GM12878 (cell line): ENCODE results near the gene FIGNL2. TPM values are rescaled to one million over a fixed set of nuclear protein-coding genes. Genes with fewer than 3 reads are reported as not detected.

Source experiments
- ATAC-seq: fragments of 200-7000 bp; cut with Tn5 transposase; 3 replicates; pipeline ENCODE4 v1.9.1; 2020; ENCODE audit warnings: mild to moderate bottlenecking, moderate library complexity
- BruUV-seq: library from RNA; stranded (reverse); fragments of 400-500 nt; replicated peaks from 2 replicates; lab custom pipeline; 2021; lab: Mats Ljungman, UMichigan
- CTCF ChIA-PET: fragments of 300-600 bp; sonication (Branson Sonifier 250); formaldehyde crosslinking; extraction: SDS; loops from one replicate; lab custom pipeline; 2021; ENCODE audit warnings: inconsistent platforms; lab: Yijun Ruan, JAX
- POLR2A ChIA-PET: fragments of 350-600 bp; formaldehyde crosslinking; extraction: SDS; loops from one replicate; lab custom pipeline; 2021; ENCODE audit warnings: inconsistent platforms; lab: Charles Lee
- RAD21 ChIA-PET: fragments of 300-600 bp; sonication (Branson Sonifier 250); formaldehyde crosslinking; loops from one replicate; lab custom pipeline; 2023; ENCODE audit warnings: antibody characterized with exemption; ENCODE audit not compliant: unreplicated experiment; lab: Charles Lee
- SMC1A ChIA-PET: fragments of 300-600 bp; sonication (Branson Sonifier 250); formaldehyde crosslinking; loops from one replicate; lab custom pipeline; 2023; ENCODE audit not compliant: unreplicated experiment, uncharacterized antibody; lab: Charles Lee
- DNase-seq: peaks from one replicate; pipeline ENCODE4 v3.0.0-alpha.2; 2011; ENCODE audit warnings: low read depth, low spot score
- FAIRE-seq: peaks from 3 replicates; lab custom pipeline; 2011; peaks lifted over from hg19 to GRCh38; lab: Jason Lieb, UNC
- H2AFZ ChIP-seq: 2 replicates; pipeline ENCODE4 v1.6.0; 2011; ENCODE audit warnings: low read depth, low read length, control low read depth; ENCODE audit not compliant: control insufficient read depth
- H3K27ac ChIP-seq: 2 replicates; pipeline ENCODE4 v1.5.1; 2011; ENCODE audit warnings: control low read depth; ENCODE audit not compliant: control insufficient read depth, insufficient read depth
- H3K27me3 ChIP-seq, 2 experiments: replicated peaks in 1 of 2; 2 replicates each; pipeline versions ENCODE4 v1.6.0 to v1.6.1; 2011; ENCODE audit warnings: low read length in 1 of 2; ENCODE audit not compliant: control insufficient read depth in 2 of 2, insufficient read depth in 2 of 2
- H3K36me3 ChIP-seq, 2 experiments: 2 replicates each; pipeline ENCODE4 v1.5.1; 2011; ENCODE audit warnings: low read length in 1 of 2; ENCODE audit not compliant: control insufficient read depth in 2 of 2, insufficient read depth in 2 of 2
- H3K4me1 ChIP-seq: 2 replicates; pipeline ENCODE4 v1.6.1; 2011; ENCODE audit warnings: mild to moderate bottlenecking, low read length, moderate library complexity, mixed read lengths; ENCODE audit not compliant: control insufficient read depth, insufficient read depth
- H3K4me2 ChIP-seq: 2 replicates; pipeline ENCODE4 v1.6.0; 2011; ENCODE audit warnings: control low read depth; ENCODE audit not compliant: control insufficient read depth, insufficient read depth
- H3K4me3 ChIP-seq: fragments of 200-600 bp; sonication (generic); 2 replicates; pipeline ENCODE4 v1.5.1; 2016
- H3K79me2 ChIP-seq: 2 replicates; pipeline ENCODE4 v1.6.0; 2011; ENCODE audit warnings: low read length; ENCODE audit not compliant: control insufficient read depth, insufficient read depth
- H3K9ac ChIP-seq: 2 replicates; pipeline ENCODE4 v1.8.0; 2011; ENCODE audit warnings: low read length, control low read depth, mixed read lengths; ENCODE audit not compliant: control insufficient read depth, insufficient read depth
- H3K9me3 ChIP-seq: replicated peaks from 3 replicates; pipeline ENCODE4 v1.5.1; 2011; ENCODE audit warnings: mild to moderate bottlenecking, low read length; ENCODE audit not compliant: control insufficient read depth, insufficient read depth
- H4K20me1 ChIP-seq: 2 replicates; pipeline ENCODE4 v1.6.0; 2011; ENCODE audit not compliant: control insufficient read depth, insufficient read depth
- EP300 ChIP-seq, 2 experiments: fragments of 150-350 bp in 1 of 2; IDR thresholded peaks; 2 replicates each; pipeline ENCODE4 v1.6.1; 2011 to 2012; ENCODE audit warnings: low read depth in 2 of 2, low read length in 2 of 2, borderline replicate concordance in 1 of 2, improper control_type of control experiment in 1 of 2, inconsistent platforms in 1 of 2; ENCODE audit not compliant: control insufficient read depth in 1 of 2
- FOS ChIP-seq: IDR thresholded peaks from 3 replicates; pipeline ENCODE4 v1.6.1; 2011; ENCODE audit warnings: borderline replicate concordance; ENCODE audit not compliant: insufficient read length; ENCODE audit errors: extremely low read depth
- IKZF1 ChIP-seq: fragments of 450-650 bp; conservative IDR thresholded peaks from 2 replicates; pipeline ENCODE4 v1.6.1; 2017; ENCODE audit warnings: antibody characterized with exemption, mild to moderate bottlenecking
- JUNB ChIP-seq: IDR thresholded peaks from 2 replicates; pipeline ENCODE4 v1.6.1; 2016; ENCODE audit warnings: antibody characterized with exemption, mild to moderate bottlenecking
- NBN ChIP-seq: fragments of 450-650 bp; IDR thresholded peaks from 2 replicates; pipeline ENCODE4 v1.6.1; 2016
- WGBS: methylation state at CpG from one replicate; pipeline ENCODE4 v1.1.6; 2016; ENCODE audit warnings: low lambda C conversion rate; ENCODE audit not compliant: insufficient replicate concordance, insufficient coverage; ENCODE audit errors: missing lambda C conversion rate; 5-methylcytosine and 5-hydroxymethylcytosine counted together
- in situ Hi-C: fragments of 300-500 bp; cut with MboI; formaldehyde crosslinking; loops from 9 replicates; pipeline ENCODE4 v1.14.3; 2018; ENCODE audit warnings: mixed read lengths
- intact Hi-C: fragments of 100-400 bp; cut with micrococcal nuclease; formaldehyde crosslinking; loops from one replicate; pipeline ENCODE4 v1.14.2; 2022; ENCODE audit not compliant: unreplicated experiment
- polyA plus RNA-seq, 11 experiments: library from polyadenylated mRNA; depleted of rRNA in 4 of 11; unstranded in 6 of 11; stranded (reverse) in 5 of 11; fragments of >200 nt; fragmentation: Nextera tagmentation in 4 of 11; fragmentation: Illumina TruSeq in 1 of 11; extraction: Ambion mirVana in 4 of 11; extraction: Trizol in 1 of 11; gene quantifications; 1 replicate in 1 of 11; 2 replicates in 10 of 11; pipeline versions ENCODE4 v1.2.1 to v1.2.3, GENCODE V29; 2011 to 2016; ENCODE audit warnings: inconsistent platforms in 2 of 11, missing spikeins in 2 of 11, low read depth in 1 of 11
- total RNA-seq, 4 experiments: library from RNA; depleted of rRNA in 3 of 4; stranded (reverse); fragments of >200 nt in 3 of 4; fragmentation: Illumina TruSeq in 1 of 4; extraction: Trizol in 1 of 4; gene quantifications; 2 replicates each; pipeline versions ENCODE4 v1.2.1 to v1.2.3, GENCODE V29; 2013 to 2021
- TF ChIP-seq, protein P1 (sequence below): fragments of 450-650 bp; IDR thresholded peaks from 2 replicates; pipeline ENCODE4 v1.6.1; 2018; ENCODE audit warnings: mild to moderate bottlenecking, low read depth, moderate library complexity; ENCODE audit not compliant: partially characterized antibody

The FIGNL2 gene
- total and polyA plus RNA-seq, 10 of the 15 experiments (the other 5 are each of a cell fraction or from before 2014, with no cell fraction given), result not detected

DNA sequence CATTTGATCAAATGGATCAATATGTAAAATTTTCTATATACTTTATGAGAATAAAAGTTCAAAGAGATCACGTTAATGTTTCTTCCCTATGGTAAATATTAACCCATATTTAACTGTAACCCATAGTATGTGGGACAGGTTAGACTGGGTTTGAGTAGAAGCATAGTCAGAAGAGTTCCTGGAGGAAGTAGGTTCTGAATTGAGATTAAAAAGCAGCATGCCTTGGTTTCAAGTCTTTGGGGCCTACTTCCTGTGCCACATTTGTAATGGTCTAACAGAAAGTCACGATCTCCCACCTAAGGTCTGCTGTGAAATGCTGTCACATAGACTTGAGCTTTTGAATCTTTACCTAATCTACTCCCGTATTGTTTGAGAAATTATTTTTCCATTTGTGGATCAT, 63.8 kb downstream of the FIGNL2 start:
- H3K4me1 ChIP-seq, result no peaks in the 10 kb centered on the region
- H2AFZ ChIP-seq, result no peak overlapping the region
- H3K9ac ChIP-seq, result no peak overlapping the region
- FAIRE-seq (no peak), ATAC-seq (no peak), DNase-seq (no peak)
- H4K20me1 ChIP-seq, result no peaks in the 10 kb centered on the region
- no peaks in the 10 kb centered on the region for H3K36me3 ChIP-seq
- H3K9me3 ChIP-seq, result no peaks in the 10 kb centered on the region
- no peak overlapping the region for H3K27ac ChIP-seq
- WGBS, result 29% methylated on average over 3 of the region's 3 CpGs
- H3K79me2 ChIP-seq, result no peaks in the 10 kb centered on the region
- BruUV-seq, result no TSS peak
- intact Hi-C loops (no loop called here), in situ Hi-C loops (no loop called here)
- H3K4me3 ChIP-seq, result no peak overlapping the region
- no peaks in the 10 kb centered on the region for H3K27me3 ChIP-seq
- no peak overlapping the region for H3K4me2 ChIP-seq
- ChIA-PET RAD21 (no interaction called here), CTCF (no interaction called here), POLR2A (no interaction called here), SMC1A (no interaction called here)
- TF ChIP-seq IKZF1 (no peak), EP300 (IDR thresholded peaks at IDR 0.05; ENCODE audit: borderline replicate concordance in 1 of 2, control insufficient read depth in 1 of 2, low read depth in 2 of 2, low read length in 2 of 2) (no peak), NBN (no peak), JUNB (no peak), FOS (no peak)
- TF ChIP-seq, protein P1, sequence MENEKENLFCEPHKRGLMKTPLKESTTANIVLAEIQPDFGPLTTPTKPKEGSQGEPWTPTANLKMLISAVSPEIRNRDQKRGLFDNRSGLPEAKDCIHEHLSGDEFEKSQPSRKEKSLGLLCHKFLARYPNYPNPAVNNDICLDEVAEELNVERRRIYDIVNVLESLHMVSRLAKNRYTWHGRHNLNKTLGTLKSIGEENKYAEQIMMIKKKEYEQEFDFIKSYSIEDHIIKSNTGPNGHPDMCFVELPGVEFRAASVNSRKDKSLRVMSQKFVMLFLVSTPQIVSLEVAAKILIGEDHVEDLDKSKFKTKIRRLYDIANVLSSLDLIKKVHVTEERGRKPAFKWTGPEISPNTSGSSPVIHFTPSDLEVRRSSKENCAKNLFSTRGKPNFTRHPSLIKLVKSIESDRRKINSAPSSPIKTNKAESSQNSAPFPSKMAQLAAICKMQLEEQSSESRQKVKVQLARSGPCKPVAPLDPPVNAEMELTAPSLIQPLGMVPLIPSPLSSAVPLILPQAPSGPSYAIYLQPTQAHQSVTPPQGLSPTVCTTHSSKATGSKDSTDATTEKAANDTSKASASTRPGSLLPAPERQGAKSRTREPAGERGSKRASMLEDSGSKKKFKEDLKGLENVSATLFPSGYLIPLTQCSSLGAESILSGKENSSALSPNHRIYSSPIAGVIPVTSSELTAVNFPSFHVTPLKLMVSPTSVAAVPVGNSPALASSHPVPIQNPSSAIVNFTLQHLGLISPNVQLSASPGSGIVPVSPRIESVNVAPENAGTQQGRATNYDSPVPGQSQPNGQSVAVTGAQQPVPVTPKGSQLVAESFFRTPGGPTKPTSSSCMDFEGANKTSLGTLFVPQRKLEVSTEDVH, result no peak
